DND-41 (cell line): ENCODE measurements around the gene MYO19.
"Not testable (repeated sequence)": the region's sequence is repeated elsewhere in the genome, so short reads cannot be mapped to it uniquely, and the experiment has no call there.

Source experiments
- ATAC-seq: fragments of 200-7000 bp; cut with Tn5 transposase; 3 replicates; pipeline ENCODE4 v1.9.1; 2021; ENCODE audit warnings: low read depth; ENCODE audit not compliant: insufficient read depth
- DNase-seq: peaks from one replicate; pipeline ENCODE4 v3.0.0-alpha.2; 2020
- H2AFZ ChIP-seq: 2 replicates; pipeline ENCODE4 v1.6.0; 2012; ENCODE audit warnings: low read depth, low read length
- H3K27ac ChIP-seq: 2 replicates; pipeline ENCODE4 v1.5.1; 2012; ENCODE audit warnings: low read length, inconsistent platforms
- H3K27me3 ChIP-seq: fragments of 200-600 bp; sonication (generic); 2 replicates; pipeline ENCODE4 v1.6.0; 2012; ENCODE audit warnings: low read length, mild to moderate bottlenecking, inconsistent platforms; ENCODE audit not compliant: insufficient read depth, poor library complexity
- H3K36me3 ChIP-seq: 2 replicates; pipeline ENCODE4 v1.5.1; 2012; ENCODE audit warnings: low read length, inconsistent platforms; ENCODE audit not compliant: insufficient read depth
- H3K4me1 ChIP-seq: 2 replicates; pipeline ENCODE4 v1.5.1; 2012; ENCODE audit warnings: mild to moderate bottlenecking, low read length; ENCODE audit not compliant: insufficient read depth
- H3K4me2 ChIP-seq: 2 replicates; pipeline ENCODE4 v1.6.0; 2012; ENCODE audit warnings: mild to moderate bottlenecking, moderate library complexity, low read length, inconsistent platforms; ENCODE audit not compliant: insufficient read depth
- H3K4me3 ChIP-seq, 2 experiments: fragments of 200-600 bp in 1 of 2; shearing (Covaris generic) in 1 of 2; 2 replicates each; pipeline ENCODE4 v1.5.1; 2012 to 2016; ENCODE audit warnings: inconsistent platforms in 2 of 2, low read length in 2 of 2, mild to moderate bottlenecking in 2 of 2, low read depth in 1 of 2, moderate library complexity in 1 of 2
- H3K79me2 ChIP-seq: 2 replicates; pipeline ENCODE4 v1.6.0; 2012; ENCODE audit warnings: low read length, inconsistent platforms; ENCODE audit not compliant: insufficient read depth
- H3K9ac ChIP-seq: 2 replicates; pipeline ENCODE4 v1.6.0; 2012; ENCODE audit warnings: low read depth, mild to moderate bottlenecking, inconsistent platforms, low read length, moderate library complexity
- H3K9me3 ChIP-seq: 2 replicates; pipeline ENCODE4 v1.5.1; 2012; ENCODE audit warnings: low read length, moderate library complexity, mild to moderate bottlenecking, inconsistent platforms; ENCODE audit not compliant: insufficient read depth, severe bottlenecking
- H4K20me1 ChIP-seq: 2 replicates; pipeline ENCODE4 v1.6.0; 2012; ENCODE audit warnings: low read length; ENCODE audit not compliant: insufficient read depth
- CTCF ChIP-seq: IDR thresholded peaks from 2 replicates; pipeline ENCODE4 v1.5.1; 2012; ENCODE audit warnings: borderline replicate concordance, low read length, moderate library complexity, mild to moderate bottlenecking; ENCODE audit not compliant: poor library complexity, severe bottlenecking; ENCODE audit errors: extremely low read depth
- EZH2 ChIP-seq: IDR thresholded peaks from 3 replicates; pipeline ENCODE4 v1.6.1; 2012; ENCODE audit warnings: borderline replicate concordance, low read depth, mild to moderate bottlenecking, moderate library complexity, low read length, inconsistent platforms; ENCODE audit not compliant: severe bottlenecking

MYO19 gene

DNA sequence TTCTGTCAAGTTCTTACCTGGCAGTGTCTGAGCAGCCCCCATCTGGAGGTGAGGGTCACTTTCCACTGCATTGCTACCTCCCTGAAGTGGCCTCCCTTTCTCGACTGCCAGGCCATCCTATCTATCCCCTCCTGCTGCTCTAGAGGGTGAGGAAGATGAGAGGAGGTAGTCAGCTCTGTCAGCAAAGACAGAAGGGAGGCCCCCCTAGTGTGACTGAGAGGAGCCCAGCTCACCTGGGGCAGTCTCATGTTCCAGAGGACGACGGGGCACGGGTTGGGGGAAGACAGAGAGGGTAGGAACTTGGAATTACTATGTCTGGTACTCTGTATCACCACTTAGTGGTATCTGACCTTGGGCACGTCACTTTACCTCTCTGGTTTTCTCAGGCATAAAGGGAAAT is 22.0 kb downstream of the MYO19 start:
- Histone ChIP-seq H3K4me1 (no peaks in the 10 kb centered on the region), H3K9me3 (no peaks in the 10 kb centered on the region), H3K9ac (no peak overlapping the region), H3K27ac (no peak overlapping the region), H3K4me3 (no peak overlapping the region), H4K20me1 (peaks cover 19% of the 10 kb centered on the region; the same call in 1 of the 2 replicates), H3K27me3 (no peaks in the 10 kb centered on the region), H3K36me3 (peaks cover 95% of the 10 kb centered on the region), H3K79me2 (no peaks in the 10 kb centered on the region), H3K4me2 (no peak overlapping the region), H2AFZ (no peak overlapping the region)
- ATAC-seq (no peak), DNase-seq (no peak)
- TF ChIP-seq CTCF (no peak), EZH2 (no peak)

DNA sequence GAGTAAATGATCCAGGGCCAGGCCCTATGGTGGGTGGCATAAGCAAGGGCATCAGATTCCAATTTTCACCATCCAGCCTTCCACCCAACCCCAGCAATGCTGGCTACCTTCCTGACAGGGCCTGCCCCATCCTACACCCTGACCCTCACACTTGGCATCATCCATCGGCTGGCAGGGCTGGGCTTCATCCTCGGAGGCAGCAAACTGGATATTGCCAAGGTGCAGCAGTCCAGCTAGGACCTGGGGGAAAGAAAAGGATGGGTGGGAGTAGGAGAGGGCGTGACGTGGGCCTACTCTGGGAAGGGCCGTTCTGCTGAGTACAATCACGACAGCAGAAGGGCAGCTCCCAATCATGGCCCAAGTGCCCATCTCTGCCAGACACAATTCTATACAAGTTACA is 23.5 kb downstream of the MYO19 start:
- Histone ChIP-seq H3K4me2 (no peak overlapping the region), H2AFZ (no peak overlapping the region), H3K79me2 (no peaks in the 10 kb centered on the region), H3K4me1 (no peaks in the 10 kb centered on the region), H3K27me3 (no peaks in the 10 kb centered on the region), H3K4me3 (no peak overlapping the region), H3K27ac (no peak overlapping the region), H4K20me1 (peaks cover 19% of the 10 kb centered on the region; the same call in 1 of the 2 replicates), H3K36me3 (peaks cover 97% of the 10 kb centered on the region), H3K9ac (no peak overlapping the region), H3K9me3 (no peaks in the 10 kb centered on the region)
- ATAC-seq: no peak
- DNase-seq: no peak
- no peak for TF ChIP-seq EZH2
- no peak for TF ChIP-seq CTCF

DNA sequence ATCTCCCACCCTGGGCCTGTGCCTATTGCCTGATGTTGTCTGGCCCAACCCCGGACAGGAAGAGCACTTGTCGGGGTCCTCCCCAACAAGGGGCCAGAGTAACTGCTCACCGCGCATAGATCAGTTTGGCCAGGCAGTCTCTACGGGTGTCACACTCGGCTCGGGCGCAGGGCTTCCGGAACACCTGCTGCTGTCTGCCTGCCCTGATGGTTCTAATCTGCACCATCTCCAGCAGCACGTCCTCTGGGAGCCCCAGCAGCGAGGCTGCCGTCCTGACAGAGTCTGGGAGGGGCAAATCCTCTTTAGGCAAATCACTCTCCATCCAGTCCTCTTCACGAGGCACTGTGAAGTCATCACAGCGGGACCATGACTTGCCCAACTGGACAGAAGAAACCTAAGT is 24.0 kb downstream of the MYO19 start:
- Histone ChIP-seq H3K9me3 (no peaks in the 10 kb centered on the region), H3K4me3 (no peak overlapping the region), H4K20me1 (peaks cover 19% of the 10 kb centered on the region; the same call in 1 of the 2 replicates), H3K4me2 (no peak overlapping the region), H2AFZ (no peak overlapping the region), H3K27ac (no peak overlapping the region), H3K79me2 (no peaks in the 10 kb centered on the region), H3K27me3 (no peaks in the 10 kb centered on the region), H3K9ac (no peak overlapping the region), H3K4me1 (no peaks in the 10 kb centered on the region), H3K36me3 (peaks cover 98% of the 10 kb centered on the region)
- TF ChIP-seq CTCF (no peak), EZH2 (no peak)
- ATAC-seq: no peak
- DNase-seq: no peak

GRCh38 chr17:36509272-36509985 is 25.2 kb downstream of the MYO19 start:
- Histone ChIP-seq H3K4me1 (no peaks in the 10 kb centered on the region), H4K20me1 (peaks cover 15% of the 10 kb centered on the region; the same call in 1 of the 2 replicates), H3K9me3 (no peaks in the 10 kb centered on the region), H3K79me2 (no peaks in the 10 kb centered on the region), H3K9ac (no peak overlapping the region), H2AFZ (no peak overlapping the region), H3K36me3 (peaks cover 96% of the 10 kb centered on the region), H3K27me3 (no peaks in the 10 kb centered on the region), H3K27ac (no peak overlapping the region), H3K4me3 (no peak overlapping the region), H3K4me2 (no peak overlapping the region)
- no peak for TF ChIP-seq CTCF
- TF ChIP-seq EZH2: no peak
- no peak for ATAC-seq
- DNase-seq: no peak

DNA sequence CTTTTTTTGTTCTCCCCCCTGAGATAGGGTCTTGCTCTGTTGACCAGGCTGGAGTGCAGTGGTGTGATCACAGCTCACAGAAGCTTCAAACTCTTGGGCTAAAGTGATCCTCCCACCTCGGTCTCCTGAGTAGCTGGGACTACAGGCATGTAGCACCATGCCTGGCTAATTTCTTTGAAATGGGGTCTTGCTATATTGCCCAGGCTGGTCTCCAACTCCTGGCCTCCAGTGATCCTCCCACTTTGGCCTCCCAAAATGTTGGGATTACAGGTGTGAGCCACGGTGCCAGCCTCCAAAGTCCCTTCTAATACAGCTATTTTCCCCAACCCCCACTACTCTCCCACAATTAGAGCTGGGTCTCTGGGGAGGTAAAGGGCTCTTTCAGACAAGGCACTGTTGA is 26.2 kb downstream of the MYO19 start:
- not testable (repeated sequence) for H3K27me3 ChIP-seq, H3K27ac ChIP-seq, H3K4me3 ChIP-seq, H3K79me2 ChIP-seq, H3K4me1 ChIP-seq, ATAC-seq, H3K4me2 ChIP-seq, H3K9me3 ChIP-seq, DNase-seq, H2AFZ ChIP-seq, H3K9ac ChIP-seq
- Histone ChIP-seq H4K20me1 (peaks cover 13% of the 10 kb centered on the region; the same call in 1 of the 2 replicates), H3K36me3 (peaks cover 96% of the 10 kb centered on the region)
